ENCODE results near the gene DIP2C. TPM values are rescaled to one million over a fixed set of nuclear protein-coding genes. Genes with fewer than 3 reads are reported as not detected.
"Not testable (repeated sequence)": the region's sequence is repeated elsewhere in the genome, so short reads cannot be mapped to it uniquely, and the experiment has no call there.

Gene DIP2C
- total RNA-seq = 2.5 and 2.7 TPM in 2 replicates

- intact Hi-C loops (cut with micrococcal nuclease) = no loop called here
Measured at GRCh38 chr10:689452-690371, at the start of gene DIP2C. Gene DIP2C, minus strand, starts transcription at chr10:689668. Its CDS starts 90 bp downstream, at chr10:689578.

- intact Hi-C loops (cut with micrococcal nuclease) = no loop called here
Measured at GRCh38 chr10:734481-734880, 45.0 kb upstream of the DIP2C start.

GRCh38 chr10:733086-733485, 43.6 kb upstream of the DIP2C start:
- intact Hi-C loops (cut with micrococcal nuclease) = no loop called here

- intact Hi-C loops (cut with micrococcal nuclease) = no loop called here
Measured at GRCh38 chr10:729213-729612, 39.7 kb upstream of the DIP2C start.

- intact Hi-C loops (cut with micrococcal nuclease) = no loop called here
Measured at GRCh38 chr10:728603-729002, 39.1 kb upstream of the DIP2C start.

GRCh38 chr10:727162-727790, 37.8 kb upstream of the DIP2C start:
- intact Hi-C loops (cut with micrococcal nuclease) = no loop called here

- intact Hi-C loops (cut with micrococcal nuclease) = no loop called here
Measured at GRCh38 chr10:725786-726185, 36.3 kb upstream of the DIP2C start.

- intact Hi-C loops (cut with micrococcal nuclease) = no loop called here
Measured at GRCh38 chr10:725302-725701, 35.8 kb upstream of the DIP2C start.

GRCh38 chr10:723973-724372, 34.5 kb upstream of the DIP2C start:
- intact Hi-C loops (cut with micrococcal nuclease) = no loop called here

- intact Hi-C loops (cut with micrococcal nuclease) = no loop called here
Measured at GRCh38 chr10:722281-723060, 33.0 kb upstream of the DIP2C start.

GRCh38 chr10:718143-718700, 28.8 kb upstream of the DIP2C start:
- intact Hi-C loops (cut with micrococcal nuclease) = no loop called here

GRCh38 chr10:717458-717857, 28.0 kb upstream of the DIP2C start:
- intact Hi-C loops (cut with micrococcal nuclease) = no loop called here

- intact Hi-C loops (cut with micrococcal nuclease) = no loop called here
Measured at GRCh38 chr10:716821-717220, 27.4 kb upstream of the DIP2C start.

- intact Hi-C loops (cut with micrococcal nuclease) = no loop called here
Measured at GRCh38 chr10:714214-714613, 24.7 kb upstream of the DIP2C start.

GRCh38 chr10:712575-712974, 23.1 kb upstream of the DIP2C start:
- intact Hi-C loops (cut with micrococcal nuclease) = no loop called here

- intact Hi-C loops (cut with micrococcal nuclease) = no loop called here
Measured at GRCh38 chr10:712089-712488, 22.6 kb upstream of the DIP2C start.

GRCh38 chr10:707861-708260, 18.4 kb upstream of the DIP2C start:
- intact Hi-C loops (cut with micrococcal nuclease) = no loop called here

- intact Hi-C loops (cut with micrococcal nuclease) = no loop called here
Measured at GRCh38 chr10:707456-707855, 18.0 kb upstream of the DIP2C start.

- intact Hi-C loops (cut with micrococcal nuclease) = no loop called here
Measured at GRCh38 chr10:703118-703517, 13.7 kb upstream of the DIP2C start.

GRCh38 chr10:700183-700582, 10.7 kb upstream of the DIP2C start:
- intact Hi-C loops (cut with micrococcal nuclease) = not testable (repeated sequence)

GRCh38 chr10:697097-697875, 7.8 kb upstream of the DIP2C start:
- intact Hi-C loops (cut with micrococcal nuclease) = no loop called here
